HepG2 (cell line): ENCODE results near the gene MACROH2A1. TPM values are rescaled to one million over a fixed set of nuclear protein-coding genes. Genes with fewer than 3 reads are reported as not detected.

Experiments
- ASH2L ChIP-seq: fragments of 300-600, 200-600 bp; sonication (generic); IDR thresholded peaks from 2 replicates; pipeline ENCODE4 v1.7.0; 2017; ENCODE audit warnings: low read depth, mild to moderate bottlenecking, moderate library complexity, mixed read lengths, low read length; ENCODE audit not compliant: insufficient read length
- EP300 ChIP-seq, 3 experiments: sonication (generic) in 1 of 3; formaldehyde crosslinking in 1 of 3; IDR thresholded peaks; 2 replicates each; pipeline versions ENCODE4 v1.5.1 to v1.6.1; 2011 to 2020; ENCODE audit warnings: low read depth in 2 of 3, low read length in 2 of 3, borderline replicate concordance in 1 of 3, improper control_type of control experiment in 1 of 3, mild to moderate bottlenecking in 1 of 3, missing genetic modification reagents in 1 of 3, moderate library complexity in 1 of 3
- HDAC2 ChIP-seq: sonication (generic); formaldehyde crosslinking; IDR thresholded peaks from 2 replicates; pipeline ENCODE4 v1.4.0; 2020; ENCODE audit warnings: missing genetic modification reagents
- KDM6A ChIP-seq: IDR thresholded peaks from 2 replicates; pipeline ENCODE4 v1.6.1; 2016; ENCODE audit warnings: low read depth
- LCORL ChIP-seq, 2 experiments: fragments of 450-650 bp in 1 of 2; sonication (generic) in 1 of 2; formaldehyde crosslinking in 1 of 2; IDR thresholded peaks; 2 replicates each; pipeline versions ENCODE4 v1.5.0 to v1.6.1; 2017 to 2020; ENCODE audit warnings: antibody characterized with exemption in 1 of 2, missing genetic modification reagents in 1 of 2
- MED13 ChIP-seq: sonication (generic); formaldehyde crosslinking; IDR thresholded peaks from 2 replicates; pipeline ENCODE4 v1.5.0; 2020; ENCODE audit warnings: missing genetic modification reagents
- MIER3 ChIP-seq: IDR thresholded peaks from 2 replicates; pipeline ENCODE4 v1.6.1; 2016; ENCODE audit warnings: missing compliant biosample characterization, borderline replicate concordance
- PPARG ChIP-seq: conservative IDR thresholded peaks from 2 replicates; pipeline ENCODE4 v1.6.1; 2016; ENCODE audit warnings: missing biosample characterization, missing genetic modification reagents
- ZKSCAN1 ChIP-seq: fragments of 150-350 bp; IDR thresholded peaks from 2 replicates; pipeline ENCODE4 v1.6.1; 2014; ENCODE audit warnings: low read length
- ZNF3 ChIP-seq: IDR thresholded peaks from 2 replicates; pipeline ENCODE4 v1.7.0; 2017; ENCODE audit warnings: inconsistent platforms
- ZNF34 ChIP-seq: sonication (generic); formaldehyde crosslinking; IDR thresholded peaks from 2 replicates; pipeline ENCODE4 v1.4.0; 2020; ENCODE audit warnings: mild to moderate bottlenecking, missing genetic modification reagents, borderline replicate concordance
- ZNF660 ChIP-seq: sonication (generic); formaldehyde crosslinking; IDR thresholded peaks from 2 replicates; pipeline ENCODE4 v1.5.1; 2020; ENCODE audit warnings: mild to moderate bottlenecking, low read depth, missing genetic modification reagents, borderline replicate concordance
- ZSCAN21 ChIP-seq: sonication (generic); formaldehyde crosslinking; IDR thresholded peaks from 2 replicates; pipeline ENCODE4 v1.8.0; 2022; ENCODE audit warnings: mild to moderate bottlenecking, missing genetic modification reagents, moderate library complexity, borderline replicate concordance
- polyA plus RNA-seq, 8 experiments: library from polyadenylated mRNA; depleted of rRNA in 3 of 8; stranded (reverse) in 7 of 8; unstranded in 1 of 8; fragments of >200 nt; fragmentation: Illumina TruSeq in 4 of 8; extraction: Trizol in 4 of 8; gene quantifications; 2 replicates each; pipeline versions ENCODE4 v1.2.1 to v1.2.3, GENCODE V29; 2011 to 2016; ENCODE audit warnings: low read depth in 4 of 8, missing spikeins in 1 of 8, mixed read lengths in 1 of 8; ENCODE audit not compliant: insufficient read depth in 1 of 8
- total RNA-seq, 5 experiments: library from RNA; depleted of rRNA; stranded (reverse); fragments of >200 nt; fragmentation: Illumina TruSeq; extraction: Trizol; gene quantifications; 2 replicates each; pipeline ENCODE4 v1.2.3, GENCODE V29; 2016; ENCODE audit warnings: low read depth in 1 of 5
- TF ChIP-seq, protein P1 (sequence below): sonication (generic); formaldehyde crosslinking; IDR thresholded peaks from 2 replicates; pipeline ENCODE4 v1.8.1; 2022; ENCODE audit warnings: low read depth, mild to moderate bottlenecking, missing genetic modification reagents
- TF ChIP-seq, protein P2 (sequence below): sonication (generic); formaldehyde crosslinking; IDR thresholded peaks from 2 replicates; pipeline ENCODE4 v1.4.0; 2020; ENCODE audit warnings: mild to moderate bottlenecking, missing genetic modification reagents
- TF ChIP-seq, protein P3 (sequence below): sonication (generic); formaldehyde crosslinking; IDR thresholded peaks from 2 replicates; pipeline ENCODE4 v1.8.1; 2023; ENCODE audit warnings: mild to moderate bottlenecking, inconsistent platforms, moderate library complexity, missing genetic modification reagents, borderline replicate concordance
- TF ChIP-seq, protein P4 (sequence below): sonication (generic); formaldehyde crosslinking; IDR thresholded peaks from 2 replicates; pipeline ENCODE4 v1.4.0; 2020; ENCODE audit warnings: low read depth, mild to moderate bottlenecking, missing genetic modification reagents
- TF ChIP-seq, protein P5 (sequence below): sonication (generic); formaldehyde crosslinking; IDR thresholded peaks from 2 replicates; pipeline ENCODE4 v1.5.1; 2020; ENCODE audit warnings: mild to moderate bottlenecking, missing genetic modification reagents, borderline replicate concordance
- TF ChIP-seq, protein P6 (sequence below): sonication (generic); formaldehyde crosslinking; IDR thresholded peaks from 2 replicates; pipeline ENCODE4 v1.4.0; 2020; ENCODE audit warnings: missing genetic modification reagents

The MACROH2A1 gene
- total and polyA plus RNA-seq, 2 of the 13 experiments (the other 11 are each of a cell fraction or from before 2014, with no cell fraction given), result 69.1 to 158 TPM

DNA sequence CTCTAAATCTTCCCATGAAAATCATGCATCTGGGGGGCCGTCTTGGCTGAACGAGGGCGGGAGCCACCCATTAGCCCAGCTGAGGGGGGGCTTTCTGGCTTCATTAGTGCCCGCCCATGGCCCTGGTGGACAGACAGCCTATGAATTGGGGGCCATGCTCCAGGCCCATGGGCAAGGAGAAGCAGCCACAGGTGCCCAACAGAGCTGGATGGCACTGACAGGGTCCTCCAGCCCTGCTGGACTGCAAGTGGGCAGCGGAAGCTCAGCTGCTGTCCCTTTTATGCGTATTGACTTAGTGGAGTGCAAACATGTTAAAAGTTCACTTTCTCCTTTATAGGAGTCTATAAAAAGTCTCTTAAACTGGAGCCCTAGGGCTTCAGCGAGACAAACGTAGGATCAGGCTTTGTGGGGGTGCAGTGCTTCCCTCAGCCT is 75.3 kb downstream of the MACROH2A1 start (continued):
- TF ChIP-seq ZNF34 (no peak), MED13 (CRISPR knock-in tag) (no peak), LCORL (IDR thresholded peaks at IDR 0.05) (no peak), LCORL (CRISPR knock-in tag; IDR thresholded peaks at IDR 0.05) (peak; percentile 42; the same call in 1 of the 2 replicates), ZSCAN21 (CRISPR knock-in tag) (no peak), KDM6A (CRISPR knock-in tag) (0 out of 2 replicates have a peak, but pooled peaks have one; percentile 56), ZNF660 (CRISPR knock-in tag) (no peak), ZKSCAN1 (no peak), EP300 (IDR thresholded peaks at IDR 0.05; ENCODE audit: low read depth in 2 of 2, low read length in 2 of 2) (peak in 1 of 2 experiments; percentile 38; a peak in 1 of 4 replicates), EP300 (CRISPR knock-in tag; IDR thresholded peaks at IDR 0.05; ENCODE audit: borderline replicate concordance) (no peak), PPARG (CRISPR knock-in tag) (0 out of 2 replicates have a peak, but pooled peaks have one; percentile 13), HDAC2 (CRISPR knock-in tag) (peak; percentile 32; the same call in 1 of the 2 replicates), ASH2L (peak; percentile 22), ZNF3 (CRISPR knock-in tag) (no peak), MIER3 (CRISPR knock-in tag) (no peak)
- TF ChIP-seq, protein P1, sequence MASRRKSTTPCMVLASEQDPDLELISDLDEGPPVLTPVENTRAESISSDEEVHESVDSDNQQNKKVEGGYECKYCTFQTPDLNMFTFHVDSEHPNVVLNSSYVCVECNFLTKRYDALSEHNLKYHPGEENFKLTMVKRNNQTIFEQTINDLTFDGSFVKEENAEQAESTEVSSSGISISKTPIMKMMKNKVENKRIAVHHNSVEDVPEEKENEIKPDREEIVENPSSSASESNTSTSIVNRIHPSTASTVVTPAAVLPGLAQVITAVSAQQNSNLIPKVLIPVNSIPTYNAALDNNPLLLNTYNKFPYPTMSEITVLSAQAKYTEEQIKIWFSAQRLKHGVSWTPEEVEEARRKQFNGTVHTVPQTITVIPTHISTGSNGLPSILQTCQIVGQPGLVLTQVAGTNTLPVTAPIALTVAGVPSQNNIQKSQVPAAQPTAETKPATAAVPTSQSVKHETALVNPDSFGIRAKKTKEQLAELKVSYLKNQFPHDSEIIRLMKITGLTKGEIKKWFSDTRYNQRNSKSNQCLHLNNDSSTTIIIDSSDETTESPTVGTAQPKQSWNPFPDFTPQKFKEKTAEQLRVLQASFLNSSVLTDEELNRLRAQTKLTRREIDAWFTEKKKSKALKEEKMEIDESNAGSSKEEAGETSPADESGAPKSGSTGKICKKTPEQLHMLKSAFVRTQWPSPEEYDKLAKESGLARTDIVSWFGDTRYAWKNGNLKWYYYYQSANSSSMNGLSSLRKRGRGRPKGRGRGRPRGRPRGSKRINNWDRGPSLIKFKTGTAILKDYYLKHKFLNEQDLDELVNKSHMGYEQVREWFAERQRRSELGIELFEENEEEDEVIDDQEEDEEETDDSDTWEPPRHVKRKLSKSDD (CRISPR knock-in tag), result no peak
- TF ChIP-seq, protein P2, sequence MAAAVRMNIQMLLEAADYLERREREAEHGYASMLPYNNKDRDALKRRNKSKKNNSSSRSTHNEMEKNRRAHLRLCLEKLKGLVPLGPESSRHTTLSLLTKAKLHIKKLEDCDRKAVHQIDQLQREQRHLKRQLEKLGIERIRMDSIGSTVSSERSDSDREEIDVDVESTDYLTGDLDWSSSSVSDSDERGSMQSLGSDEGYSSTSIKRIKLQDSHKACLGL (CRISPR knock-in tag), result no peak
- TF ChIP-seq, protein P3, sequence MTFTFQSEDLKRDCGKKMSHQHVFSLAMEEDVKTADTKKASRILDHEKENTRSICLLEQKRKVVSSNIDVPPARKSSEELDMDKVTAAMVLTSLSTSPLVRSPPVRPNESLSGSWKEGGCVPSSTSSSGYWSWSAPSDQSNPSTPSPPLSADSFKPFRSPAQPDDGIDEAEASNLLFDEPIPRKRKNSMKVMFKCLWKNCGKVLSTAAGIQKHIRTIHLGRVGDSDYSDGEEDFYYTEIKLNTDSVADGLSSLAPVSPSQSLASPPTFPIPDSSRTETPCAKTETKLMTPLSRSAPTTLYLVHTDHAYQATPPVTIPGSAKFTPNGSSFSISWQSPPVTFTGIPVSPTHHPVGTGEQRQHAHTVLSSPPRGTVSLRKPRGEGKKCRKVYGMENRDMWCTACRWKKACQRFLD (CRISPR knock-in tag), result no peak
- TF ChIP-seq, protein P4, sequence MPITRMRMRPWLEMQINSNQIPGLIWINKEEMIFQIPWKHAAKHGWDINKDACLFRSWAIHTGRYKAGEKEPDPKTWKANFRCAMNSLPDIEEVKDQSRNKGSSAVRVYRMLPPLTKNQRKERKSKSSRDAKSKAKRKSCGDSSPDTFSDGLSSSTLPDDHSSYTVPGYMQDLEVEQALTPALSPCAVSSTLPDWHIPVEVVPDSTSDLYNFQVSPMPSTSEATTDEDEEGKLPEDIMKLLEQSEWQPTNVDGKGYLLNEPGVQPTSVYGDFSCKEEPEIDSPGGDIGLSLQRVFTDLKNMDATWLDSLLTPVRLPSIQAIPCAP, result no peak
- TF ChIP-seq, protein P5, sequence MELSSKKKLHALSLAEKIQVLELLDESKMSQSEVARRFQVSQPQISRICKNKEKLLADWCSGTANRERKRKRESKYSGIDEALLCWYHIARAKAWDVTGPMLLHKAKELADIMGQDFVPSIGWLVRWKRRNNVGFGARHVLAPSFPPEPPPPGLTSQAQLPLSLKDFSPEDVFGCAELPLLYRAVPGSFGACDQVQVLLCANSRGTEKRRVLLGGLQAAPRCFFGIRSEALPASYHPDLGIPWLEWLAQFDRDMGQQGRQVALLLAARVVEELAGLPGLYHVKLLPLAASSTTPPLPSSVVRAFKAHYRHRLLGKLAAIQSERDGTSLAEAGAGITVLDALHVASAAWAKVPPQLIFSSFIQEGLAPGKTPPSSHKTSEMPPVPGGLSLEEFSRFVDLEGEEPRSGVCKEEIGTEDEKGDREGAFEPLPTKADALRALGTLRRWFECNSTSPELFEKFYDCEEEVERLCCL (CRISPR knock-in tag), result no peak
- TF ChIP-seq, protein P6, sequence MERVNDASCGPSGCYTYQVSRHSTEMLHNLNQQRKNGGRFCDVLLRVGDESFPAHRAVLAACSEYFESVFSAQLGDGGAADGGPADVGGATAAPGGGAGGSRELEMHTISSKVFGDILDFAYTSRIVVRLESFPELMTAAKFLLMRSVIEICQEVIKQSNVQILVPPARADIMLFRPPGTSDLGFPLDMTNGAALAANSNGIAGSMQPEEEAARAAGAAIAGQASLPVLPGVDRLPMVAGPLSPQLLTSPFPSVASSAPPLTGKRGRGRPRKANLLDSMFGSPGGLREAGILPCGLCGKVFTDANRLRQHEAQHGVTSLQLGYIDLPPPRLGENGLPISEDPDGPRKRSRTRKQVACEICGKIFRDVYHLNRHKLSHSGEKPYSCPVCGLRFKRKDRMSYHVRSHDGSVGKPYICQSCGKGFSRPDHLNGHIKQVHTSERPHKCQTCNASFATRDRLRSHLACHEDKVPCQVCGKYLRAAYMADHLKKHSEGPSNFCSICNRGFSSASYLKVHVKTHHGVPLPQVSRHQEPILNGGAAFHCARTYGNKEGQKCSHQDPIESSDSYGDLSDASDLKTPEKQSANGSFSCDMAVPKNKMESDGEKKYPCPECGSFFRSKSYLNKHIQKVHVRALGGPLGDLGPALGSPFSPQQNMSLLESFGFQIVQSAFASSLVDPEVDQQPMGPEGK, result 0 out of 2 replicates have a peak, but pooled peaks have one; percentile 30
